ENCODE results near the gene RAMP1.
"Not testable (repeated sequence)": the region's sequence is repeated elsewhere in the genome, so short reads cannot be mapped to it uniquely, and the experiment has no call there.

The RAMP1 gene

DNA sequence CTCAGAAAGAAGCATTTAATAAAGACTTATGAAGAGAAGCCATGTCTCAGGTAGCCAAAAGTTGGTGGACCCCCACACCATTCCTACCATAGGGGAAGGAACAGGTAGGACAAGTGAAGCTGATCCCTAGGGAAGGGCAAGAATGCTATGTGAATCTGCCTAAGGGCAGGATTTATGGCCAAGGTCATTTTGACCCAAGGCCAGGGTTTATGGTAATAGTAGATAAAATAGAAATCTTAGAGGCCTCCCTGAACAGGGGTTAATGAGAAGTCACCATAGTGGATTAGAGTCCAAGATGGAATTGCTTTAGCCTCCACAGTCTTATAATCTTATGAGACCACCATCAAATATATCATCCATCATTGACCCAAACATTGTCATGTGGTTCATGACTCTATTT lies 81.4 kb downstream of the RAMP1 start:
- in situ Hi-C loops (cut with HindIII; ENCODE audit: low sequenced_read_pairs), result no loop called here

DNA sequence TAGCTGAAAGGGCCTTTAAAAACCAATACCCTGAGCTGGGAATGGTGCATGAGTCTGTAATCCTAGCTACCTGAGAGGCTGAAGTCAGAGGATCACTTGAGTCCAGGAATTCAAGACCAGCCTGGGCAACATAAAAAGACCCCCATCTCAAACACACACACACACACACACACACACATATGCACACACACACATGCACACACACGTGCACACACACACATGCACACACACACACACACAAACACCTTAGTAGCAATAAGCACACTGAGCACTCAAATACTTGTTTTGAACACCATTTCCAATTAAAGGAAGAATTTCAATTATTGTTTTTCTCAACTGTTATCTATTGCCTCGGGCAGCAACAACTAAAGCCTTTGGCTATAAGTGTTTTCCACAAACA lies 81.8 kb downstream of the RAMP1 start:
- in situ Hi-C loops (cut with HindIII; ENCODE audit: low sequenced_read_pairs), result no loop called here

DNA sequence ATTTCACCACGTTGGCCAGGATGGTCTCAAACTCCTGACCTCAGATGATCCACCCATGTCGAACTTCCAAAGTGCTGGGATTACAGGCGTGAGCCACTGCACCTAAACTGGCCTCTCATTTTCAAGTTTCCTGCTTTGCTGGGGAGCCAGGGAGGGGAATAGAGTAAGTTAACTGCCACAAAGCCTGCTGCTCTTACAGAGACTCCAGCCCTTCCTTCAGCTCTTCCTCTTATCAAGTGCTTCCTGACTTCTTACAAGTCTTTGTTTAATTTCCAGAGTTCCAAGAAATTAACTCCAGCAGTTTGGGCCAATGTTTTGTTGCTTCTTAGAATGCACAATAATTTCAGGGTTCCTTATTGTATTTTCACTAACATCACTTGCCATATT lies 83.1 kb downstream of the RAMP1 start:
- in situ Hi-C loops (cut with HindIII; ENCODE audit: low sequenced_read_pairs), result no loop called here

DNA sequence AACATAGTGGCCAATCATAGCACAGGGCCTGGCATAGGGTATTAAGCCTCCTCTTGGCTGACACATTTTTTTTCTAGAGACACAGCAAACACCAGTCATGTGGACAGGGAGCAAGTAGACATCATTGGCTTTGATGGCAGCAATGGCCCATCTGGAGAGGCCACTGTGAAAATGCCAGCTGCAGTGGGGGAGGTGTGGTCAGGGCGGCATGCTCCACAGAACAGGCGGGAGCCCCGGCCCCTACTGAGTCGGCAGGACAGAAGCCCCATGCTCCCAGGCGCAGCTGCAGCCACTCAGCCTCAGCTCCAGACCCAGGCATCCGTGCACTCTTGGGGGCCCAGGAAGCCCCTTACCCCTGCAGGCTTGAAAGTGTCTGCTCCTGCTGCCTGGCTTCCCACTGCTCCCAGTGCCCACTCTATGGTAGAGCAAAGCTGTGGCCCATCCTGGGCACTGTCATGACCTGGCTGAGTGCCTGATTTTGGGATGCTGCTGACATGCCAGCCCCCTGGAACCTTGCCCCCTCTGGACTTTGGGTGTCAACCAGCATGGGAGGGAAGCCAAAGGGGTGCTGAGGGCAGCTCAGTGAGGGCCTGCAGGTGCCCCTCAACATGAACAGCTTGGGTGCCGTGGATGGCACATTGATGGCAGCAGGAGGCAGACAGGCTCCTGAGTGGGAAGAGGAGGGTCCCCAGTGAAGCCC lies 84.1 kb downstream of the RAMP1 start:
- in situ Hi-C loops (cut with HindIII; ENCODE audit: low sequenced_read_pairs), result no loop called here

DNA sequence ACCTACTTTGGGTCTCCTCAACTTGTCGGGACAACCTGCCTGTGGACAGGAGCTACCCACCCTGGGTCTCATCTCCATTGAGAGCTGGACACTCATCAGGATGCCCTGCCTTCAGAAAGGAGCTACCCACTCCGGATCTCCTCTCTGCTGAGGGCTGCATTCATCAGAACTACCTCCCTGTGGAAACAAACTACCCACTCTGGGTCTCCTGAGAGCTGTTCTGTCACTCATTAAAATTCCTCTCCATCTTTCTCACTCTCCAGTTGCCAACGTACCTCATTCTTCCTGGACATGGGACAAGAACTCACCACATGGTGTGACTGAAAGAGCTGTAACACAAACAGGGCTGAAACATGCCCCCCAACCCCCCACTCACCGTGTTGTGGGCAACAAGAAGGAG lies 84.9 kb downstream of the RAMP1 start:
- in situ Hi-C loops (cut with HindIII; ENCODE audit: low sequenced_read_pairs), result no loop called here

DNA sequence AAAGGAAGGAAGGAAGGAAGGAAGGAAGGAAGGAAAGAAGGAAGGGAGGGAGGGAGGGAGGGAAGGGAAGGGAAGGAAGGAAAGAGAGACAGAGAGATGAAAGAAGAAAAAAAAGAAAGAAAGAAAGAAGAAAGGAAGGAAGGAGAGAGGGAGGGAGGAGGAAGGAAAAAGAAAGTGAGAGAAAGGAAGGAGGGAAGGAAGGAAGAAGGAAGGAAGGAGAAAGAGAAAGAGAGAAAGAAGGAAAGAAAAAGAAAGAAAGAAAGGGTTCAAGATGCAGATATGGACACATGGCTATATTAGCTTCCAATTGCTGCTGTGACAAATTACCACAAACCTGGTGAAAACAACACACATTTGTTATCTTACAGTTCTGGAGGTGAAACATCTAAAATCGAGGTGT lies 87.0 kb downstream of the RAMP1 start:
- in situ Hi-C loops (cut with HindIII; ENCODE audit: low sequenced_read_pairs), result no loop called here

DNA sequence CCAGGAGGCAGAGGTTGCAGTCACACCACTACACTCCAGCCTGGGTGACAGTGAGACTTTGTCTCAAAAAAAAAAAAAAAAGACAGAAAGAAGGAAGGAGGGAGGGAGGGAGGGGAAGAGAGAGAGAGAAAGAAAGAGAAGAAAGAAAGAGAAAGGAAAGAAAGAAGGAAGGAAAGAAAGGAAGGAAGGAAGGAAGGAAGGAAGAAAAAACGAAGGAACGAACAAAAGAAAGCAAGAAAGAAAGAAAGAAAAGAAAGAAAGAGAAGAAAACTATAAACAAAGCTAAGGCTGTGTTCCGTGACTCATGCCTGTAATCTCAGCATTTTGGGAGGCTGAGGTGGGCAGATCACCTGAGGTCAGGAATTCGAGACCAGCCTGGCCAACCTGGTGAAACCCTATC lies 91.9 kb downstream of the RAMP1 start:
- in situ Hi-C loops (cut with HindIII; ENCODE audit: low sequenced_read_pairs), result not testable (repeated sequence)

DNA sequence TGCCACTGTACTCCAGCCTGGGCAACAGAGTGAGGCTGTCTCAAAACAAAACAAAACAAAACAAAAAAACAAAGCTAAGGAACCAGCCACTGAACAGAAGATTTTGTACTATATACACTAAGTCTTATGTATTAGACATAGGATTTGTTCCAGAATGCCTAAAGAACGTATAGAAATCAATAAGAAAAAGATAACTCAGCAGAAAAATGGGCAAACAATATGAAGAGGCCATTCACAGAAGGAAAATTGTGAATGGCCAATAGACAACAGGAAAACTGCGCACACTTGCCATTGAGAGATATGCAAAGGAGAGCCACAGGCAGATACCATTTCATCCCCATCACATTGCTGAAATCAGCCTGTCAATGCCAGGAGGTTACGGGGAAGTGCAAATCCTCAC lies 92.5 kb downstream of the RAMP1 start:
- in situ Hi-C loops (cut with HindIII; ENCODE audit: low sequenced_read_pairs), result no loop called here

DNA sequence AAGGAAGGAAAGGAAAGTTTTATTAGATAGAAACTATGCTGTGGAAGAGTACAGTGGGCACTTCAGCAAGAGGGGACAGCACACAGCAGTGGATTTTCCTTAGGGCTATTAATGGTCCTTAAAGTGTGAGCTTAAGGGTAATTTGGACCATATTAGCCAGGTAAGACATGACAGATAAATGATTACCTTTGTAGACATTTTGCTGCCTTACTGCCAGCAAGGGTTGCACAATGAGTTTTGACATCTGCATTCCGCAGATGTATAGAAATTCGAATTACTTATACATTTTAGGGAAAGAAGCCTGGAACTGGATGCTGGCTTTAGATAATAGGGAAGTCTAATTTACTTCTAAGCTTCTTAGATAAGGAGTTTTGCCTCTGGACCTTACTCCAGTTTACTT lies 93.4 kb downstream of the RAMP1 start:
- in situ Hi-C loops (cut with HindIII; ENCODE audit: low sequenced_read_pairs), result no loop called here

DNA sequence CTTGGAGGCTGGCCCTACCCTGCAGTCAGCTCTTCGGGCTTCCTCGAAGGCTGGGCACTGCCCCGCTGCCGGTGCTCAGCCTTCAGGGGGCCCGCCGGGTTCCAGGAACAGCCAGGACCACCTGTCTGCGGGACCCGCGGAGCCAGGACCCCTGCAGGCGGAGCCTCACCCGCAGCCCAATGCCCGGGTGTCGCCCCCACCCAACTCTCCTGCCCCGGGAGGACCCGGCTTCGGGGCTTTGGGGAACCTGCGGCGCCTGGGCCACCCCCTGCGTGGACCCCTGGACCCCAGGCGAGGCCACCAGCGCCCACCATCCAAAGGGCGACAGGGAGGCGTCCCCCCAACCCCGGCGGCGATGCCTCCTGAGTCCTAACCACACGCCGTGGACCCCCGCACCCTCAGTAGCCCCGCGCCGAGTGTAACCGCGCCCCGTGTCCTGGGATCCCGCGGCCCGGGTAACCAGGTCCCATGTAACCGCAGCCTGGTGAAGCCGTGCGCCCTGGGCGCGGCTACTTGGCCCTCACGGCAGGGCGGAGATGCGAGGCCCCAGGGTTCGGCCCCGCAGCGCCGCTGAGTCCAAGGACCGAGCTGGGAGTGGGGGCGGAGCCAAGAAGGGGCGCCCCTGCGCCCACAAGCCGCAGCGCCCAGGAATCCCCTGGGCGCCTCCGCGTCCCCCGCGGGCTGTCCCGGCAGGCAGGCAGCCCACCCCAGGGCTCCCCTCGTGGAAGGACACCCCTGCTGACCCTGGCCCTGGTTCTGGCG lies 96.4 kb downstream of the RAMP1 start:
- in situ Hi-C loops (cut with HindIII; ENCODE audit: low sequenced_read_pairs), result no loop called here

DNA sequence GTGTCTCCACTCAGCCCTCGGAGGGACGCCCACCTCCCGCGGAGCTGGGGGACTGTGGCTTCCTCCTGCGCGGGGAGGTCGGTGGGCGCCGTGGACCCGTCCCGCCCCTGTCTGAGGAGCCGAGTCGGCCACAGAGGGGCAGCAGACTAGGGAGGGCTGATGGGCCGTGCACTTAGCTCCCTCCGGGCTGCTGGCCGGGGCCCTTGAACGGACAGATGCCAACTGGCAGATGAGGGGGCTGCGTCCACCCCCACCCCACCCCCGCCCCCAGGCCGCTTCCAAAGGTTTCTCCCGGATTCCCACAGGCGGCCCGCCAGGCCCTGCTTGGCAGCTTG lies 96.9 kb downstream of the RAMP1 start:
- in situ Hi-C loops (cut with HindIII; ENCODE audit: low sequenced_read_pairs), result no loop called here

DNA sequence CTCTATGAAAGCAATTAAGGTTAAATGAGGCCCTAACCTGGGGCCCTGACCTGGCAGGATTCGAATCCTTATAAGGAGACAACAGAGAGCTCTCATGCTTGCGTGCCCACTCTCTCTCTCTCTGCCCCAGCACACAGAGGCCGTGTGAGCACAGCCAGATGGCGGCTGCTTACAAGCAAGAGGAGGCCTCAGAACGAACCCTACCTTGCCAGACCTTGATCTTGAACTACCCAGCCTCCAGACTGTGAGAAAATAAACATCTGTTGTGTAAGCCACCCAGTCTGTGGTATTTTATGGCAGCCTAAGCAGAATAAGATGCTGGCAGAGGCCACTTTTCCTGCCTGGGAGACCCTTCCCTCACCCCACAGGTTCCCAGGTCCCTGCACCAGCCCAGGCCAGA lies 102.2 kb downstream of the RAMP1 start:
- in situ Hi-C loops (cut with HindIII; ENCODE audit: low sequenced_read_pairs), result no loop called here
